ENCODE results near the gene ETV7.
A peak's percentile ranks its signal among the peaks of the same experiment; 100 is the strongest.
"Not testable (repeated sequence)": the region's sequence is repeated elsewhere in the genome, so short reads cannot be mapped to it uniquely, and the experiment has no call there.

The ETV7 gene

DNA sequence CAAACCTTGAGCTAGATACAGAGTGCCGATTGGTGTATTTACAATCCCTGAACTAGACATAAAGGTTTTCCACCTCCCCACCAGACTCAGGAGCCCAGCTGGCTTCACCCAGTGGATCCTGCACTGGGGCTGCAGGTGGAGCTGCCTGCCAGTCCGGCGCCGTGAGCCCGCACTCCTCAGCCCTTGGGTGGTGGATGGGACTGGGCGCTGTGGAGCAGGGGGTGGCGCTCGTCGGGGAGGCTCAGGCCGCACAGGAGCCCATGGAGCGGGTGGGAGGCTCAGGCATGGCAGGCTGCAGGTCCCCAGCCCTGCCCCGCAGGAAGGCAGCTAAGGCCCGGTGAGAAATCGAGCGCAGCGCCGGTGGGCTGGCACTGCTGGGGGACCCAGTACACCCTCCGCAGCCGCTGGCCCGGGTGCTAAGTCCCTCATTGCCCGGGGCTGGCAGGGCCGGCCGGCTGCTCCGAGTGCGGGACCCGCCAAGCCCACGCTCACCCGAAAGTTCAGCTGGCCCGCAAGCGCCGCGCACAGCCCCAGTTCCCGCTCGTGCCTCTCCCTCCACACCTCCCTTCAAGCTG, 23.3 kb downstream of the ETV7 start:
- DNase-seq (ENCODE audit: low read depth in 2 of 2): not testable (repeated sequence)

DNA sequence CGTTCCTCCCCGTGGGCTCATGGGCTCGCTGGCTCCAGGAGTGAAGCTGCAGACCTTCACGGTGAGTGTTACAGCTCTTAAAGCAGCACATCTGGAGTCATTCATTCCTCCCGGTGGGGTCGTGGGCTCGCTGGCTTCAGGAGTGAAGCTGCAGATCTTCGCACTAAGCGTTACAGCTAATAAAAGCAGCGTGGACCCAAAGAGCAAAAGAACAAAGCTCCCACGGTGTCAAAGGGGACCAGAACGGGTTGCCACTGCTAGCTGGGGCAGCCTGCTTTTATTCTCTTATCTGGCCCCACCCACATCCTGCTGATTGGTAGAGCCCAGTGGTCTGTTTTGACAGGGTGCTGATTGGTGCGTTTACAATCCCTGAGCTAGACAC, 24.1 kb downstream of the ETV7 start:
- not testable (repeated sequence) for DNase-seq (ENCODE audit: low read depth in 2 of 2)

DNA sequence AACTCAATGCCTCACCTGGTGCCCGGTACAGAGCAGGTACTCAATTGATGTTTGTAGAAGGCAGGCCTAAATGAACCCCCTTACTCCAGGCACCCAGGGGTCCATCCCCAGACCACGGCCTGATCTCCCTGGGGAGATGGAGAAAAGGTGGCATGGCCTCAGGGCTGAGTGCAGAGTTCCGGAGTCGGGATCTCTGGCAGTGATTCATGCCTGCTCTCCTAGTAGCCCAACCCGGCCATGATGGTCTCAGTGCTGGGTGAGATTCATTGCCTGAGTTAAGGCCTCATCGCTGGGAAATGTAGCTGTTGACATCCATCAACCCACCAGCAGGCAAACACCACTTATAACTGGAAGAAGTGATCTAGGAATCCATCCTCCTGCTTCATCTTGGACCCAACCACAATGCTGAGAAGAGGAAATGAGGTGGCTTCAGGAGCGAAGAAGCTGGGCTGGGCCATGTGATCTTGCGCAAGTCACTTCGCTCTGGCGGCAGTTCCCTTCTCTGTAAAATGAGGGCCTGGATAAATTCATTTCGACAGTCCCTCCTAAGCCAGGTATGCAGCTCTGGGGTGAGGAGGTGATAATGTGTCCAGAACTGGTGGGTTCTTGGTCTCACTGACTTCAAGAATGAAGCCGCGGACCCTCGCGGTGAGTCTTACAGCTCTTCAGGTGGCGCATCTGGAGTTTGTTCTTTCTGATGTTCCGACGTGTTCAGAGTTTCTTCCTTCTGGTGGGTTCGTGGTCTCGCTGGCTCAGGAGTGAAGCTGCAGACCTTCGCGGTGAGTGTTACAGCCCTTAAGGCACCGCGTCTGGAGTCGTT, 24.7 kb downstream of the ETV7 start:
- no peak for DNase-seq (ENCODE audit: low read depth in 2 of 2)

DNA sequence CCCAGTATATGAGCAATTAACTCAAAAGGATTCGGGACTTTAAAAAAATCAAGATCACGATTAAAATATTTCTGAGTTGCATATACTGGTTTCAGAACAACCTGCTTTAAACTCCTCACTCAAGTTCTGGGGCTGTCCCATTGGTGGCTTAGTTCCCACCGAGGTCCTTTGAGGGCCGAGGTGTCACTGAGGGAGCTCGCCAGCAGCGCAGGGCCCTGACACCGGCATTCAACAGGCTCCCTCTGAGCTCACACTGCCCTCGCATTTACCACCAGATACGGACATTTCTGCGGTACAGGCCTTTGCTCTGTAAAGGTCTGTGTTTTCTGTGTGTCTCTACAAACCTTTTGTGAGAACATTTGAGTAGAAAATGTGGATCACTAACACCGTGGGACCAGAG, 26.4 kb downstream of the ETV7 start:
- DNase-seq (ENCODE audit: low read depth in 2 of 2): no peak

DNA sequence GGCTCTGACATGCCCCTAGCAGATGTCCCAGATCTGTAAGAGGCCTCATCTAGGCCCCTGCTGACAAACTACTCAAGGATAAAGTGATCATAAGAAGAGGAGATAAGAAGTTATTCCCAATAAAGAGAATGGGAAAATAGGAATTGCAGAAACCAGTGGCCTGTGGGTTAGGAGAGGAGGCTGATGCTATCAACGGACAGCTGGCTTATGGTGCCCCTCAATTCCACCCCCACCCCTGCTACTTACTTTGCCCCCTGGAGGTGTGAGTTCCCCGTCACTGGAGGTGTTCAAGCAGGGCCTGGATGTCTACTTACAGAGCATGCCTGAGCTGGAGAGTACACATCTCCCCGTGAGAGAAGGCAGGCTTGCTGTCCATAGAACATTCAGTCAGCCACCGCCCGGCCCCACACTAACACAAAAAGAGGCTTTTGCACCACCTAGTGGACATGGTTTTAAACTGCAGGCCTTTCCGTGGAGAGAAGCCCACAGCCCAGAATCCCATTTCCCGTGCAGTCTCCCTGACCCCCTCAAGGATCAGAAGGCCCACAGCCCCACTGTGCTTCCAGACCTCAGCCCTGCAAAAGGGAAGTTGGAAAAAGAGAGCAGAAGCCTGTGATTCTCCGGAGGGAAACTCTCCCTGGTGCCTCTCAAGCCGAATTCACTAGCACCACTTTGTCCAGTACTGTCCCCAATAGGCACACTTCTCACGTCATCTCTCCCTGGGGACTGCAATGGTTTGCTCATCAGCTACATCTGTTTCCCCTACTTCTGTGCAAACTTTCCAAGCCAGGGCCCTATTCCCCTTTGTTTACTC, 27.0 kb downstream of the ETV7 start:
- peak; percentile 22 to 34 for DNase-seq (ENCODE audit: low read depth in 2 of 2)

DNA sequence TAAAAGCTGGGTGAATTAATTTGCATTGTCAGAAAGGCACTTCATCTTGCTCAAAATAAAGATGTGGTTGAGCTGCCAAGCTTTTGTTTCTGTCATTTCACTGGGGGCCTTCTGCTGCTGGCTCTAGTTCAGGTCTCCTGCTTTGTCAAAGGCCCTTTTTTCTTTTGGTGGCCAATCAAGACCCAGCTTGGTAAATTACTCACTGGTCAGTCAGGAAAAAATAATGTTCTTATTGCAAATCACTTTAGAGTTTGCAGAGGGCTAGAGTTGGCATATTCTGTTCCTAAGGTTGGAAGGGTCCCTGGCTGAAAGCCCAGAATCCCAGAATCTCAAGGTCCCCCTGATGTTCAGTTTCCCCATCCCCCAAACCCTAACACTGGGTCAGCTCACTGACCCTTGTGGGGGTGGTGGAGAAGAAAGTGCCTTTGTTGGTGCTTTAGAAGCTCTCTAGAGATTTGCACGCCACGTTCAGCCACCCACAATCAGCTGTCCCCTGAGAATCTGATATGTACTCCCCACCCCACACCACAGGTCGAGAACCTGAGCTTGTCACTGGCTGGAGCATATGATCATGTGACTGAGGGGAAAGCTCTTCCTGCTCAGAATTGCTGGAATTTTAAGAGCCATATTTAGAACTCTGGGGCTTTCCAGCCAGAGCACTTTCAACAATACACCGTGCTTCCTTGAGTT, 29.1 kb downstream of the ETV7 start:
- DNase-seq (ENCODE audit: low read depth in 2 of 2): no peak

DNA sequence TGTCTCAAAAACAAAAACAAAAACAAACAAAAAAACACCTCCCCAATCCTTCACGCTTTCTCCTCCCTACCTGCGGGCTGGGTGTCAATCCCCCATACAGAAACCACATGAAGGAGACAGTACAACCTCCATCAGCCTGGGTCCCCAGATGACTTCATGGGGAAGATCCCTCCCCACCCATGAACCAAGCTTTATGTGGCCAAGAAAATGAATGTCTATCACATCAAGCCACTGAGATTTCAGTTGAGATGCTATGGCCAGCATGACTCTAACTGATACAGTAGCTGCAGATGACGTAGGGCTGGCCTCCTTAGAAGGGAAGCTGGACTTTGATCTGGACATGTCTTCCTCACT, 29.6 kb downstream of the ETV7 start:
- DNase-seq (ENCODE audit: low read depth in 2 of 2): peak in 1 of 2 donors; percentile 4

DNA sequence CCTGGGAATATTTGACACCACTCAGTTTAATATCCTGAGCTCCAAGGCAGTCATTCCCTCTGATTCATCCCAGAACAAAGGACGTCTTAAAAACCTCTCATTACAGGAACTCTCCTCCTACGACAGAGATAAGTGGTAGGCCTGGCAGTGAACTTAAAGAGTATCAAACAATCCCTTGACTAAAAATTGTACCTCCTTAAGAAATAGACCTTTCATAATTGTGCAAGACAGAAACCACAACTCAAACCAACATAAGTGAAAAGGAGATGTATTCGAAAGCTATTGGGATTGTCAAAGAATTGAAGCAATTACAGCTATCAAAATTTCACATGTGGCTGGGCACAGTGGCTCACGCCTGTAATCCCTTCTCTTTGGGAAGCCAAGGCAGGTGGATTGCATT, 31.6 kb downstream of the ETV7 start:
- DNase-seq (ENCODE audit: low read depth in 2 of 2): no peak

DNA sequence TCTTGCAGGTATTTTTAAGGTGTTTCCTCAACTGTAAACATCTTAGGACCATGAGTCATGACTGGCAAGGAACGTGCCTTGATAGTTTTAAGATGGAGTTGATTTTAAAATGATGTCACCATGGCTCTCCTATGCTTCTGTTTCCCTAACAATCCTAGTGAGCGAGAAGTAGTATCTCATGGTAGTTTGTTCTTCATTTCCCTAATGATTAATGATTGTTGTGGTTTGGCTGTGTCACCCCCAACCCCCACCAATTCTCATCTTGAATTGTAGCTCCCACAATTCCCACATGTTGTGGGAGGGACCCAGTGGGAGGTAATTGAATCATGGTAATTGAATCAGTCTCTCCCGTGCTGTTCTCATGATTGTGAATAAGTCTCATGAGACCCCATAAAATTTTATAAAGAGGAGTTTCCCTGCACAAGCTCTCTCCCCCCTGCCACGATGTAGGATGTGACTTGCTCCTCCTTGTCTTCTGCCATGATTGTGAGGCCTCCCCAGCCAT, 34.0 kb downstream of the ETV7 start:
- no peak for DNase-seq (ENCODE audit: low read depth in 2 of 2)

DNA sequence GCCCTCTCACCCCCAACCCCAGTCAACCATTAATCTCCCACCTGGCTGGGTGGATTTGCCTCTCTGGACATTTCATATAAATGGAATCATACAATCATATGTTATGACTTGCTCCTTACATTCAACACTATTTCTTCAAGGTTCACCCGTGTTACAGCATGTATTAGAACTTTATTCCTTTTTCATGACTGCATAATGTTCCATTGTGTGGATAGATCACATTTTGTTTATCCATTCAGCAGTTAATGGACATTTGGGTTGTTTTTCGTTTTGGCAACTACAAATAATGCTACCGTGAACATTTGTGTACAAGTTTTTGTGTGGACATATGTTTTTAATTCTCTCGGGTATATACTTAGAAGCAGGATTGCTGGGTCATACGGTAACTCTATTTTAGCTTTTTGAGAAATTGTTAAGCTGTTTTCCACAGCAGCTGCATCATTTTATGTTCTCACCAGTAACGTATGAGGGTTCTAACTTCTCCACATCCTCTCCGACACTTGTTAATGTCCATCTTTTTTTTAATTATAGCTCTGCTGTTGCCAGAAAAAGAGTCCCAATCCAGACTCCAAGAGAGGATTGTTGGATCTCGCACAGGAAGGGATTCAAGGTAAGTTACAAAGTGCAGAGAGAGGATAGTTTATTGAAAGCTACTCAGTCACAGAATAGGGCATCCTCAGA, 34.9 kb downstream of the ETV7 start:
- DNase-seq (ENCODE audit: low read depth in 2 of 2): no peak

DNA sequence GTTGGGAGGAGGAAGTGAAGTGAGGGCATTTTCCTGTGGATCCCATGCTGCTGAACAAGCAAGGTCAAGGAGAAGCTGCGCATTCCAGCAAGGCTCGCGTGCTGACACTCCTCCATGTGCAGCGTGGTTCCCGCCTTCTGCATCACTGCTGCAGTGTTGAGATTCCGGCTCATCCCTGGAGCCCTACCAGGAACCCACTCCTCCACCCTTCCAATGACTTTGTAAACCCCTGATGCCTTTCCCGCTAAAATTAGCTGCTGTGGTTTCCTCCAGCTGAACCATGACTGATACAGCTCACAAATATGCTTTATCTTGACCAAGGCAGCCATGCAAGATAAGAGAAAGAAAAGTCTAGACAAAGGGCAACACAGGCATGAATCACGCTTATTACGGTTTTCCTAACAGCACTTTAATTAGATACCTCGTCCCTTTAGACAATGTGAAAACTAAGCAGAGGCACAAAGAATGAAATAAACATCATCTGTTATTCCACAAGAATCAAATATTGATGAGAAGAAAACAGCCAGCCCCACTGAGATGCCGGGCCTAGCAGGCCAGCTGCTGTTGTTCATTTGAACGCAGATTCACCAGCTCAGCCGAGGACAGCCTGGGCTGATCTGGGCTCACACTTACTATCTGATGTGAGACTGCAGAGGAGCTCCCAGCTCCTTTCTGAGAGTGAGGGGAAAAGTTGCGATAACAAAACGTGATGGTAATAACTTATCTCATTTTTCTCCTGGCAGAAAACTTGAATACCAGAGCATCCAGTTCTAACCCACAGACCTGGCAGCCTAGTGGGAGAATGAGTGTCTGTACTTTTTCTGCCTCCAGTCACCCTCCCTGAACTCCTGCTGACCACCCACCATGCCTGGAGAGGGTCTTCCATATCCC, 36.5 kb downstream of the ETV7 start:
- no peak for DNase-seq (ENCODE audit: low read depth in 2 of 2)

DNA sequence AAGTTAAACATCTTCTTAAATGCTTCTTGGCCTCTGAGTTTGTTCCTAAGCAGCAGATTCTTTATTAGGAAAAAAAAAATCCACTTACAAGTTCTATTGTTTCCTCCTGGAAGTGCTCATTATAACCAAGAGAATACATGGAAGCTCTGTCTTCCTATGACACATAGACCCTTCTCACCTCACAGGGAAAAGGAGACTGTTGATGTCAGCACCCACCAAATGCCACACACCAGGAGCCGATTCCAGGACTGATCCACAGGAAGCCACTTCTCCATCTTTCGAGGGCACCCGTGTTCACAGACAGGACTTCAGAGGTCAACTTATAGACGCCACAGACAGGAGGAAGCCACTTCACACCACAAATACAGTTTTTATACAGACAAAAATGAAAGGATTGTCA, 37.4 kb downstream of the ETV7 start:
- DNase-seq (ENCODE audit: low read depth in 2 of 2): no peak

DNA sequence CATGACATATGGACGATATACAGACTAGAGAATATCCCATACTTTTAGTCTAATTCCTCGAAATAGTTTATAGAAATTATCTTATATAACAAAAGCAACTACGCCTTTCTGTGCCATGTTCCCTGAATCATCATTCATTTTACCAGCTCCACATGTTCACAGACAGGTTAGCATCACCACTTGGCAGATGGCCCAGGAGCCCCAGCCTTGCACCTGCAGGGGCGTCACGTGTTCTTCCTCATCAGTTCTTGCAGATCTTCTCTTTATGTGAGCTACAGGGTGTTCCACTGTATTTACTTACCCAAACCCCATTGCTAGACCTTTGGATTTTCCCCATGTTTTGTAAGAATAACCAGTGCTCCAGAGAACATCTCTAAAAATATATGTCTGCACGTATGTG, 38.2 kb downstream of the ETV7 start:
- no peak for DNase-seq (ENCODE audit: low read depth in 2 of 2)

DNA sequence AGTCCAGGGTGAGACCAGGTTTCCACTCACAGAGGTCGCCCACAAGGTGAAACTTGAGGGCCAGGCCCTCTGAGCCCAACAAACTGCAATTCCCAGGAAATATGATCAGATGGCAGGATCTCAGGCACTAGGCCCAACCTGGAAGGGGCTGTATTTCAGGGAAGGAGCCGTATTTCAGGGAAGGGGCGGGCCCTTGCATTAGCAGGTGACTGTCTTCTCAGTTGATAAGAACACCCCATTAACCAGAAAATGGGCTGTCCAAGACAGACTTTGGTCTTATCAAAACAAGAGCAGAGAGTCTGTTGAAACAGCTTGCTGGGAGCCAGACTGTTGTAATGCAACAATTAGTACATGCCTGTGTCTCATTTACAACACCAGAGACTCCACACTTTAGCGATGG, 39.8 kb downstream of the ETV7 start:
- no peak for DNase-seq (ENCODE audit: low read depth in 2 of 2)

DNA sequence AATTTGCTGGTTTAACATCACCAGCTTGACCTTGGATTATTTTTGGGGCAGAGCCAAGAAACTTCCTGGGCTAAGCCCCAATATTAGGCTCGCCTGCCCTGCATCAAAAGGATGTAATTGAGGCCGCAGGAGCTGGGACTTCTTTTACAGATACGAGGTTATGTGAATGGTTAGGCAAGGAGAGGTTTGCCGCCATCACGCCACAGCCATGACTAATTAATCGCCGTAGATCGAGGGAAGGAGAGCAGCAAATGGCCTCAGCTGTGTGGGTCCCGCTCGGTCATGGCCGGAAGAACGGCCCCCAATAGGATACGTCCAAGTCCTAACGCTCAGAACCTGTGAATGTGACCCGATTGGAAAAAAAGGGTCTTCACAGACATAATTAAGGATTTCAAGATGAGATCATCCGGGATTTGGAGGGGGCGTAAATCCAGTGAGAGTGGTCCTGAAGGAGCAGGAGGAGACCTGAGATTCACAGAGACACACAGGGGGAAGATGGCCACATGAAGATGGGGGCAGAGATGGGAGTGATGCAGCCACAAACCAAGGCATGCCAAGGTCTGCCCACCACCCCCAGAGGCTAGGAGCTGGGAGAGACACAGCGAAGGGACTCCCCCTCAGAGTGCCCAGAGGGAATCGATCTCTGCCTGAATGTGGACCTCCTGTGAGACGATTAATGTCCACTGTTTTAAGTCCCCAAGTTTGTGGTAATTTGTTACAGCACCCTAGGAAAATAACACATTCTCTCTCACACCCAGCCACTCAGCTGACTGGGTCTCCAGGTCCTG, 40.8 kb downstream of the ETV7 start:
- DNase-seq (ENCODE audit: low read depth in 2 of 2): no peak

DNA sequence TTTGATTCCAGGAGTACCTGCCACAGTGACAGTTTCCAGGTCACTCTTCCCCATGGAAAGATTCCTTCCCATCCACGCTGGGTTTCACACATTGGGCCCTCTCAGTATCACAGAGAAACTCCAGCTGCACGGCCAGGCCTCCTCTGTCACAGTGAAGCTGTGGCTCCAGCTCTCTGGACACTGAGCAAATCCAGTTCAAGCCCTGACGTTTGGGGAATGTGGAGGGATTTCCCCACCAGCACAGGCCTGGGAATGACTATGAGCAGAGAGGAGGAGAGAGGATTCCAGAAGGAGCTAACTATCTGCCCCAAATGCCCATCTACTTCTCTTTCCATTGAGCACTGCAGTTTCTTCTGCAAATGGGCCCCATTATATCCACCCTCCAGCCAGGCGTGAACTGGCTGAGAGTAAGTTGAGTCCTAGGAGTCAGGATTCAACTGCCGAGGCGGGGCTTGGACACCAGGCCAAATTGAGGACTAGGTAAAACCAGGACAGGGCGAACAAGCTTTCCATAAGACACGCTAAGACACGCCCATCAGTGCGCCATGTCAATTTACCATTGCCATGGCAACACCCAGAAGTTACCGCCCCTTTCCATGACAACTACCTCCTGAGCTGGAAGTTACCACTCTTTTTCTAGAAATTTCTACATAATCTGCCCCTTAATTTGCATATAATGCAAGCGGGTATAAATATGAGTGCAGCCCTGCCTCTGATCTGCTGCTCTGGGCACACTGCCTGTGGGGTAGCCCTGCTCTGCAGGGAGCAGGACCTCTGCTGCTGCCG, 41.6 kb downstream of the ETV7 start:
- no peak for DNase-seq (ENCODE audit: low read depth in 2 of 2)

DNA sequence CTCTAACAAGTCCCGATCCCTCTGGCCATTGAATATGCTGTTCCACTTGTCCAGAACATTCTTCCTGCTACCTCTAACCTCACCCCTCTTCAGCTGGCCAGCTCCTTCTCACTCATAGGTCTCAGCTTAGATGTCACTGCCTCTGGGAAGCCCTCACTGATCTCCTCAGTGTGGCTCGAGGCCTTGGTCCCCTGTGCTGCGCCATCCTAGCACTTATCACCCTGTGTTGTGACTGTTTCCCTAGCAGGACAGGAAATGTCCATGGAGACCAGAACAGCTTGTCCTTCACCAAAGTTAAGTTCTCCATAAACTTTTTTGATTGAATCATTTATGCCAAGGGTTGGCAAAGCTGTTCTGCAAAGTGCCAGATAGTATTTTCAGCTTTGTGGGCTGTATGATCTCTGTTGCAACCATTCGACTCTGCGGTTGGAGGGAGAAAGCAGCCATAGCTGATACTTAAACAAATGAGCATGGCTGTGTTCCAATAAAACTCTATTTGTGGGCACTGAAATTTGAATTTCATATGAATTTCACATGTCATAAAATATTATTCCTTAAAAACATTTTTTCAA, 44.3 kb downstream of the ETV7 start:
- no peak for DNase-seq (ENCODE audit: low read depth in 2 of 2)

DNA sequence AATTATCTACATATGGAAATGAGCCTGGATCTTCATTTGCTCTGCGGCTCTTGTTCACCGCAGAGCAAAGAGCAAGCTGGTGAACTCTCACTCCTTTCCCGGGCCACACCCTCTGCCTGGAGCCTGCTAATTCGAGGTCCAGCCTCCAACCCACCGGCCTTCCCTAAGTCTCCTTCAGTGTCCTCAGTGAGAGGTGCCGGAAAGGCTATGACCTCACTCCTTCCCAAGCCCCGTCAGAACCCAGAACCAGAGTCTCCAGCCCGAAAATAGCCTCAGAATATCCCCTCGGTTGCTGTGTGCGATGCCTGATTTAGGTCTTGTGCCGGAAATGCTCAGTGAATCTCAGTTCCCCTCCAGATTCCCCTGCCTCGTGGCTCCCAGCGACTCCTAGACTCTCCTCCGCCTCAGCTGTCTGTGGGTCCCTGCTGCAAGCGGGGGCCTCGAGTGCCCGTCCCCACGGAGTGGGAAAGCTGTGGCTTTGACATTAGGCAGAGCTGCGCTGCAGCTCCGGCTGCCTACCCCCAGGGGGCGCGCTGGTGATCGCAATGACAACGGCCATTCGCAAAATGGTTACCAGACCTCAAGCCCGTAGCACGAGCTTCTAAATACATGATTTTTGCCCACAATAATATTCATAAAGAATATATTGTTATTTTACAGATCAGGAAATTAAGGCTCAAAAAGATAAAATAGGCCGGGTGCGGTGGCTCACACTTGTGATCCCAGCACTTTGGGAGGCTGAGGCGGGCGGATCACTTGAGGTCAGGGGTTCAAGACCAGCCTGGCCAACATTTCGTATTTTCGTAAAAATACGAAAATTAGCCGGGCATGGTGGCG, 46.6 kb downstream of the ETV7 start:
- DNase-seq (ENCODE audit: low read depth in 2 of 2): peak; percentile 45 to 56

Measured in stimulated activated CD8-positive, alpha-beta memory T cell treated with anti-CD3 and anti-CD28 coated beads, Interleukin-15, amount 100 ng/mL, for 48 hours (primary cell).